HPDE6-E6E7 (cell line): ENCODE results near the gene CXCL14.

Experiments used
- DNase-seq: peaks from one replicate; pipeline ENCODE4 v3.0.0; 2011; ENCODE audit warnings: missing footprints; ENCODE audit errors: extremely low spot score

The CXCL14 gene

GRCh38 chr5:135596788-135597187, 18.0 kb upstream of the CXCL14 start:
- DNase-seq = no peak

- no peak for DNase-seq
These were observed 17.5 kb upstream of the CXCL14 start for GRCh38 chr5:135596157-135596763.

GRCh38 chr5:135594416-135594960, 15.7 kb upstream of the CXCL14 start:
- no peak for DNase-seq

- DNase-seq = no peak
These were observed 15.1 kb upstream of the CXCL14 start for GRCh38 chr5:135593886-135594285.

- no peak for DNase-seq
These were observed 14.3 kb upstream of the CXCL14 start for GRCh38 chr5:135593141-135593540.

GRCh38 chr5:135592312-135593045, 13.7 kb upstream of the CXCL14 start:
- no peak for DNase-seq

- DNase-seq = no peak
These were observed 12.5 kb upstream of the CXCL14 start for GRCh38 chr5:135591277-135591676.

- no peak for DNase-seq
These were observed 10.4 kb upstream of the CXCL14 start for GRCh38 chr5:135589152-135589551.

GRCh38 chr5:135587721-135588663, 9.2 kb upstream of the CXCL14 start:
- DNase-seq = no peak

GRCh38 chr5:135584918-135585317, 6.1 kb upstream of the CXCL14 start:
- no peak for DNase-seq

- DNase-seq = no peak
These were observed 5.5 kb upstream of the CXCL14 start for GRCh38 chr5:135584276-135584675.

- no peak for DNase-seq
These were observed 3.4 kb upstream of the CXCL14 start for GRCh38 chr5:135582099-135582781.

- DNase-seq = no peak
These were observed 496 bp downstream of the CXCL14 start for GRCh38 chr5:135578305-135578684.

GRCh38 chr5:135577421-135577820, 1.4 kb downstream of the CXCL14 start:
- no peak for DNase-seq

GRCh38 chr5:135576075-135576599, 2.7 kb downstream of the CXCL14 start:
- no peak for DNase-seq

- DNase-seq = no peak
These were observed 4.3 kb downstream of the CXCL14 start for GRCh38 chr5:135574493-135574892.

GRCh38 chr5:135571902-135572301, 6.9 kb downstream of the CXCL14 start:
- DNase-seq = no peak

- no peak for DNase-seq
These were observed 7.7 kb downstream of the CXCL14 start for GRCh38 chr5:135571066-135571609.

GRCh38 chr5:135570453-135570764, 8.4 kb downstream of the CXCL14 start:
- DNase-seq = no peak

GRCh38 chr5:135569755-135570452, 8.9 kb downstream of the CXCL14 start:
- DNase-seq = no peak

GRCh38 chr5:135568923-135569360, 9.8 kb downstream of the CXCL14 start:
- no peak for DNase-seq
